ENCODE measurements around the gene TMEM218. TPM values are rescaled to one million over a fixed set of nuclear protein-coding genes. Genes with fewer than 3 reads are reported as not detected.
"Not testable (repeated sequence)": the region's sequence is repeated elsewhere in the genome, so short reads cannot be mapped to it uniquely, and the experiment has no call there.

Gene TMEM218
- total RNA-seq, 1 donor from 2014 or later: 11.9 TPM

DNA sequence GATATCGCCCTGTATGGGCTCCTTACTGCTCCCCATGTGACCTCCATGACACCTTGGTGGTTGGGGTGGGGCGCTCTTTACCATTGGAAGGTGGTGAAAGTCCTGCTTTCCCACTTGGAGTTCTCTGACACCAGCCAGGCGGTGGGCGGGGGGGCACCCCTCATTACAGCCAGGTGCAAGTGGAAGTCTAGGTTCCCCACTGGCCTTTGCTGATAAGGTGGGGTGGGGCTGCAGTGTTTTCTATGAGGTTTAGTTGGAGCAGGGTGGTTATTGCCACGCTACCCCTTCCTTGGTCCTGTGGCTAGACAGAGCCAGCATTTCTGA, 53.8 kb downstream of the TMEM218 start:
- FAIRE-seq (no peak), DNase-seq (ENCODE audit: low read depth) (no peak)
- Histone ChIP-seq H3K9me3 (ENCODE audit: insufficient read depth, low read depth, low read length) (no peaks in the 10 kb centered on the region), H3K4me2 (ENCODE audit: low read length) (no peak overlapping the region), H3K9ac (ENCODE audit: low read length) (no peak overlapping the region), H3K79me2 (ENCODE audit: insufficient read depth, low read length) (no peaks in the 10 kb centered on the region), H3K4me1 (ENCODE audit: insufficient read depth, low read length) (no peaks in the 10 kb centered on the region), H2AFZ (ENCODE audit: low read depth, low read length) (no peak overlapping the region), H4K20me1 (ENCODE audit: insufficient read depth, low read length) (no peaks in the 10 kb centered on the region), H3K27me3 (ENCODE audit: insufficient read depth, low read length) (no peaks in the 10 kb centered on the region), H3K4me3 (ENCODE audit: insufficient read depth, low read depth, low read length) (no peak overlapping the region), H3K36me3 (ENCODE audit: insufficient read depth, low read length) (no peaks in the 10 kb centered on the region), H3K27ac (ENCODE audit: low read depth, low read length) (no peak overlapping the region)
- Mint-ChIP-seq H3K27me3 (ENCODE audit: low read depth, unreplicated experiment) (peaks cover 3% of the 10 kb centered on the region), H3K4me1 (ENCODE audit: low read depth, unreplicated experiment) (no peaks in the 10 kb centered on the region), H3K27ac (ENCODE audit: unreplicated experiment) (no peak overlapping the region), H3K4me3 (ENCODE audit: unreplicated experiment) (no peak overlapping the region), H3K9me3 (ENCODE audit: unreplicated experiment) (no peaks in the 10 kb centered on the region), H3K36me3 (ENCODE audit: low read depth, unreplicated experiment) (no peaks in the 10 kb centered on the region)
- no peak for TF ChIP-seq EZH2 (IDR thresholded peaks at IDR 0.05; ENCODE audit: insufficient read depth, low read length)
- TF ChIP-seq, protein P1, sequence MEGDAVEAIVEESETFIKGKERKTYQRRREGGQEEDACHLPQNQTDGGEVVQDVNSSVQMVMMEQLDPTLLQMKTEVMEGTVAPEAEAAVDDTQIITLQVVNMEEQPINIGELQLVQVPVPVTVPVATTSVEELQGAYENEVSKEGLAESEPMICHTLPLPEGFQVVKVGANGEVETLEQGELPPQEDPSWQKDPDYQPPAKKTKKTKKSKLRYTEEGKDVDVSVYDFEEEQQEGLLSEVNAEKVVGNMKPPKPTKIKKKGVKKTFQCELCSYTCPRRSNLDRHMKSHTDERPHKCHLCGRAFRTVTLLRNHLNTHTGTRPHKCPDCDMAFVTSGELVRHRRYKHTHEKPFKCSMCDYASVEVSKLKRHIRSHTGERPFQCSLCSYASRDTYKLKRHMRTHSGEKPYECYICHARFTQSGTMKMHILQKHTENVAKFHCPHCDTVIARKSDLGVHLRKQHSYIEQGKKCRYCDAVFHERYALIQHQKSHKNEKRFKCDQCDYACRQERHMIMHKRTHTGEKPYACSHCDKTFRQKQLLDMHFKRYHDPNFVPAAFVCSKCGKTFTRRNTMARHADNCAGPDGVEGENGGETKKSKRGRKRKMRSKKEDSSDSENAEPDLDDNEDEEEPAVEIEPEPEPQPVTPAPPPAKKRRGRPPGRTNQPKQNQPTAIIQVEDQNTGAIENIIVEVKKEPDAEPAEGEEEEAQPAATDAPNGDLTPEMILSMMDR (IDR thresholded peaks at IDR 0.05; ENCODE audit: insufficient read depth, low read depth, low read length): no peak

GRCh38 chr11:125056931-125057692, 54.3 kb downstream of the TMEM218 start:
- Histone ChIP-seq H3K9me3 (ENCODE audit: insufficient read depth, low read depth, low read length) (no peaks in the 10 kb centered on the region), H3K36me3 (ENCODE audit: insufficient read depth, low read length) (no peaks in the 10 kb centered on the region), H3K27me3 (ENCODE audit: insufficient read depth, low read length) (no peaks in the 10 kb centered on the region), H4K20me1 (ENCODE audit: insufficient read depth, low read length) (no peaks in the 10 kb centered on the region), H3K4me3 (ENCODE audit: insufficient read depth, low read depth, low read length) (no peak overlapping the region), H3K9ac (ENCODE audit: low read length) (no peak overlapping the region), H3K27ac (ENCODE audit: low read depth, low read length) (no peak overlapping the region), H3K4me1 (ENCODE audit: insufficient read depth, low read length) (no peaks in the 10 kb centered on the region), H3K4me2 (ENCODE audit: low read length) (no peak overlapping the region), H3K79me2 (ENCODE audit: insufficient read depth, low read length) (no peaks in the 10 kb centered on the region), H2AFZ (ENCODE audit: low read depth, low read length) (no peak overlapping the region)
- H3K4me1 Mint-ChIP-seq (ENCODE audit: low read depth, unreplicated experiment): no peaks in the 10 kb centered on the region
- H3K4me3 Mint-ChIP-seq (ENCODE audit: unreplicated experiment): no peak overlapping the region
- TF ChIP-seq EZH2 (IDR thresholded peaks at IDR 0.05; ENCODE audit: insufficient read depth, low read length): no peak
- TF ChIP-seq, protein P1 (IDR thresholded peaks at IDR 0.05; ENCODE audit: insufficient read depth, low read depth, low read length): no peak
- FAIRE-seq: peak; percentile 67
- H3K27me3 Mint-ChIP-seq (ENCODE audit: low read depth, unreplicated experiment): peaks cover 3% of the 10 kb centered on the region
- no peaks in the 10 kb centered on the region for H3K36me3 Mint-ChIP-seq (ENCODE audit: low read depth, unreplicated experiment)
- DNase-seq (ENCODE audit: low read depth): no peak
- no peaks in the 10 kb centered on the region for H3K9me3 Mint-ChIP-seq (ENCODE audit: unreplicated experiment)
- H3K27ac Mint-ChIP-seq (ENCODE audit: unreplicated experiment): no peak overlapping the region

- FAIRE-seq; H3K27me3 ChIP-seq (ENCODE audit: insufficient read depth, low read length); H3K27ac ChIP-seq (ENCODE audit: low read depth, low read length); H3K4me1 ChIP-seq (ENCODE audit: insufficient read depth, low read length); H3K4me3 ChIP-seq (ENCODE audit: insufficient read depth, low read depth, low read length); H3K36me3 ChIP-seq (ENCODE audit: insufficient read depth, low read length); H3K9ac ChIP-seq (ENCODE audit: low read length); H2AFZ ChIP-seq (ENCODE audit: low read depth, low read length); H3K79me2 ChIP-seq (ENCODE audit: insufficient read depth, low read length); H3K27me3 Mint-ChIP-seq (ENCODE audit: low read depth, unreplicated experiment); H4K20me1 ChIP-seq (ENCODE audit: insufficient read depth, low read length); H3K27ac Mint-ChIP-seq (ENCODE audit: unreplicated experiment); H3K9me3 ChIP-seq (ENCODE audit: insufficient read depth, low read depth, low read length); H3K4me2 ChIP-seq (ENCODE audit: low read length); H3K4me1 Mint-ChIP-seq (ENCODE audit: low read depth, unreplicated experiment); DNase-seq (ENCODE audit: low read depth); H3K9me3 Mint-ChIP-seq (ENCODE audit: unreplicated experiment); H3K36me3 Mint-ChIP-seq (ENCODE audit: low read depth, unreplicated experiment); H3K4me3 Mint-ChIP-seq (ENCODE audit: unreplicated experiment): not testable (repeated sequence)
Observed at GRCh38 chr11:125056111-125056510, 55.3 kb downstream of the TMEM218 start.
